ENCODE data around the gene SPARCL1.

- TF ChIP-seq PATZ1 (CRISPR knock-in tag; IDR thresholded peaks at IDR 0.05; ENCODE audit: borderline replicate concordance) (no peak), CSDC2 (CRISPR knock-in tag; IDR thresholded peaks at IDR 0.05) (no peak), TCF4 (CRISPR knock-in tag; IDR thresholded peaks at IDR 0.05; ENCODE audit: borderline replicate concordance) (no peak), BACH2 (CRISPR knock-in tag; IDR thresholded peaks at IDR 0.05; ENCODE audit: borderline replicate concordance) (no peak), POU6F1 (CRISPR knock-in tag; IDR thresholded peaks at IDR 0.05; ENCODE audit: borderline replicate concordance, low read depth) (no peak), ISL1 (CRISPR knock-in tag; IDR thresholded peaks at IDR 0.05) (no peak)
These were observed 3.7 kb upstream of the SPARCL1 start for GRCh38 chr4:87532907-87533306.

Measured in SK-N-SH treated with all-trans-retinoic acid at 6 μM for 48 hours (cell line).